MM.1S (cell line): ENCODE results near the gene TINAG.

Source experiments
- DNase-seq: peaks from one replicate; pipeline ENCODE4 v3.0.0-alpha.2; 2015
- H2AFZ ChIP-seq: fragments of 300-600 bp; sonication (generic); 2 replicates; pipeline ENCODE4 v1.6.0; 2016; ENCODE audit warnings: antibody characterized with exemption, low read length
- H3F3A ChIP-seq: fragments of 300-600 bp; sonication (generic); 2 replicates; pipeline ENCODE4 v1.6.1; 2016; ENCODE audit warnings: mild to moderate bottlenecking, antibody characterized with exemption, low read length, moderate library complexity, mixed read lengths; ENCODE audit not compliant: insufficient read depth
- H3K27ac ChIP-seq: fragments of 300-600 bp; sonication (generic); 2 replicates; pipeline ENCODE4 v1.5.1; 2016; ENCODE audit warnings: mild to moderate bottlenecking, low read length
- H3K27me3 ChIP-seq: fragments of 300-600 bp; sonication (generic); replicated peaks from 2 replicates; pipeline ENCODE4 v1.6.0; 2016; ENCODE audit warnings: low read length; ENCODE audit not compliant: insufficient read depth
- H3K36me3 ChIP-seq: fragments of 300-600 bp; sonication (generic); replicated peaks from 2 replicates; pipeline ENCODE4 v1.6.1; 2016; ENCODE audit warnings: mild to moderate bottlenecking, low read length, mixed read lengths; ENCODE audit not compliant: insufficient read depth
- H3K4me1 ChIP-seq: fragments of 300-600 bp; sonication (generic); 2 replicates; pipeline ENCODE4 v1.6.1; 2016; ENCODE audit warnings: low read length, mixed read lengths
- H3K4me2 ChIP-seq: fragments of 300-600 bp; sonication (generic); 2 replicates; pipeline ENCODE4 v1.6.0; 2016; ENCODE audit warnings: low read depth, low read length
- H3K4me3 ChIP-seq: fragments of 300-600 bp; sonication (generic); 2 replicates; pipeline ENCODE4 v1.5.1; 2016; ENCODE audit warnings: low read length, mixed read lengths
- H3K79me2 ChIP-seq: fragments of 300-600 bp; sonication (generic); 2 replicates; pipeline ENCODE4 v1.6.1; 2016; ENCODE audit warnings: mixed run types, low read length, mixed read lengths
- H3K9ac ChIP-seq: fragments of 300-600 bp; sonication (generic); 2 replicates; pipeline ENCODE4 v1.6.1; 2016; ENCODE audit warnings: low read length, mixed read lengths
- H3K9me2 ChIP-seq: fragments of 300-600 bp; sonication (generic); replicated peaks from 2 replicates; pipeline ENCODE4 v1.6.1; 2016; ENCODE audit warnings: mild to moderate bottlenecking, low read length, mixed read lengths; ENCODE audit not compliant: insufficient read depth
- H3K9me3 ChIP-seq: fragments of 300-600 bp; sonication (generic); replicated peaks from 2 replicates; pipeline ENCODE4 v1.6.1; 2016; ENCODE audit warnings: mild to moderate bottlenecking, low read length, mixed read lengths; ENCODE audit not compliant: insufficient read depth
- H4K20me1 ChIP-seq: fragments of 300-600 bp; sonication (generic); 2 replicates; pipeline ENCODE4 v1.6.1; 2016; ENCODE audit warnings: mild to moderate bottlenecking, low read length, moderate library complexity, mixed read lengths; ENCODE audit not compliant: insufficient read depth
- CTCF ChIP-seq: fragments of 300-600 bp; sonication (generic); IDR thresholded peaks from 2 replicates; pipeline ENCODE4 v1.5.1; 2016; ENCODE audit warnings: antibody characterized with exemption, low read length, mixed read lengths
- EZH2 ChIP-seq: fragments of 300-600 bp; sonication (generic); optimal IDR thresholded peaks from 2 replicates; pipeline ENCODE3; 2017; ENCODE audit warnings: low read depth, mild to moderate bottlenecking, antibody characterized with exemption, low read length, mixed read lengths
- EZH2phosphoT487 ChIP-seq: fragments of 300-600 bp; sonication (generic); IDR thresholded peaks from 2 replicates; pipeline ENCODE4 v1.6.1; 2018; ENCODE audit warnings: antibody characterized with exemption, low read length

TINAG gene

GRCh38 chr6:54308289-54308985 is at the start of gene TINAG:
Gene TINAG (plus strand): TSS chr6:54308441. CDS start chr6:54308551, 110 bp downstream.
- Histone ChIP-seq H3K9me2 (no peaks in the 10 kb centered on the region), H3K27ac (no peak within 1 kb of the TSS), H2AFZ (no peak within 1 kb of the TSS), H3K79me2 (no peaks in the 10 kb centered on the region), H3K36me3 (no peaks in the 10 kb centered on the region), H3K4me1 (no peaks in the 10 kb centered on the region), H3K9me3 (no peaks in the 10 kb centered on the region), H3K4me2 (no peak within 1 kb of the TSS), H3K9ac (no peak within 1 kb of the TSS), H3K4me3 (no peak within 1 kb of the TSS), H3K27me3 (no peaks in the 10 kb centered on the region), H3F3A (no peaks in the 10 kb centered on the region), H4K20me1 (no peaks in the 10 kb centered on the region)
- TF ChIP-seq EZH2 (no peak), EZH2phosphoT487 (no peak), CTCF (no peak)
- no peak for DNase-seq

- H3K27ac ChIP-seq = no peak overlapping the region
- H3K9ac ChIP-seq = no peak overlapping the region
- no peak for DNase-seq
- no peak overlapping the region for H3K4me3 ChIP-seq
- no peaks in the 10 kb centered on the region for H3K27me3 ChIP-seq
- no peaks in the 10 kb centered on the region for H3K79me2 ChIP-seq
- no peak overlapping the region for H3K4me2 ChIP-seq
- no peaks in the 10 kb centered on the region for H3K36me3 ChIP-seq
- no peaks in the 10 kb centered on the region for H3K9me3 ChIP-seq
- H3F3A ChIP-seq = no peaks in the 10 kb centered on the region
- no peak for TF ChIP-seq EZH2phosphoT487
- TF ChIP-seq EZH2 = no peak
- TF ChIP-seq CTCF = no peak
- no peaks in the 10 kb centered on the region for H3K9me2 ChIP-seq
- H4K20me1 ChIP-seq = no peaks in the 10 kb centered on the region
- no peak overlapping the region for H2AFZ ChIP-seq
- H3K4me1 ChIP-seq = no peaks in the 10 kb centered on the region
These were observed 48.2 kb upstream of the TINAG start for GRCh38 chr6:54260025-54260424.

GRCh38 chr6:54262499-54262898 is 45.7 kb upstream of the TINAG start:
- no peaks in the 10 kb centered on the region for H3F3A ChIP-seq
- no peaks in the 10 kb centered on the region for H3K27me3 ChIP-seq
- H2AFZ ChIP-seq = no peak overlapping the region
- H3K79me2 ChIP-seq = no peaks in the 10 kb centered on the region
- H4K20me1 ChIP-seq = no peaks in the 10 kb centered on the region
- TF ChIP-seq EZH2phosphoT487 = no peak
- TF ChIP-seq CTCF = no peak
- TF ChIP-seq EZH2 = no peak
- H3K4me3 ChIP-seq = no peak overlapping the region
- no peaks in the 10 kb centered on the region for H3K9me3 ChIP-seq
- H3K9ac ChIP-seq = no peak overlapping the region
- no peaks in the 10 kb centered on the region for H3K4me1 ChIP-seq
- no peak overlapping the region for H3K4me2 ChIP-seq
- H3K9me2 ChIP-seq = no peaks in the 10 kb centered on the region
- no peaks in the 10 kb centered on the region for H3K36me3 ChIP-seq
- H3K27ac ChIP-seq = no peak overlapping the region
- DNase-seq = no peak
